Measurements from ENCODE around the gene VPS37B. TPM values are rescaled to one million over a fixed set of nuclear protein-coding genes. Genes with fewer than 3 reads are reported as not detected.

The VPS37B gene
- total and polyA plus RNA-seq, 2 donors (not counting 3 experiments of a cell fraction or from before 2014, with no cell fraction given) = 39.5 to 45.9 TPM

- no peak overlapping the region for H3K4me3 ChIP-seq (replicated peaks in 1 of 3; ENCODE audit: insufficient read depth in 1 of 3, low read depth in 1 of 3, low read length in 3 of 3)
- H3K79me2 ChIP-seq (ENCODE audit: control insufficient read depth, insufficient read depth, low read length) = peaks cover 73% of the 10 kb centered on the region
- peak overlapping the region; percentile 84 for H3K4me2 ChIP-seq (ENCODE audit: insufficient read depth, low read length)
- peaks cover 11% of the 10 kb centered on the region in 2 experiments for H3K36me3 ChIP-seq (ENCODE audit: control insufficient read depth in 2 of 2, extremely low read depth in 1 of 2, insufficient read depth in 2 of 2, low read length in 2 of 2)
- H3K4me1 ChIP-seq (ENCODE audit: control insufficient read depth, extremely low read depth, insufficient read depth, low read length) = peaks cover 32% of the 10 kb centered on the region
- dilution Hi-C loops (cut with MboI; ENCODE audit: extremely low pct_ligation_motif_present, low sequenced_read_pairs) = no loop called here
- ChIA-PET CTCF (interaction anchor here (1.0 to 4.0 kb wide), 8 partner anchors 9 to 366 kb away, joined by 3 to 23 read pairs (median 14); no protein-coding TSS in a partner anchor), POLR2A (no interaction called here)
- H3K27ac ChIP-seq (ENCODE audit: insufficient read depth, low read depth, low read length) = peak overlapping the region; percentile 92
- intact Hi-C loops (cut with micrococcal nuclease) = loop anchor here (1.0 kb wide), 2 partner anchors 15 to 74 kb away; no protein-coding TSS in a partner anchor
- peak; percentile 50 for FAIRE-seq
- H4K20me1 ChIP-seq (replicated peaks; ENCODE audit: control insufficient read depth, extremely low read depth, insufficient read depth, low read length) = no peaks in the 10 kb centered on the region
- no peak overlapping the region for H2AFZ ChIP-seq (ENCODE audit: low read depth, low read length)
- TF ChIP-seq EZH2 (IDR thresholded peaks at IDR 0.05; ENCODE audit: borderline replicate concordance, low read depth, low read length, severe bottlenecking) (no peak), POLR2A (IDR thresholded peaks at IDR 0.05; ENCODE audit: low read depth, low read length) (no peak), POLR2AphosphoS5 (IDR thresholded peaks at IDR 0.05; ENCODE audit: insufficient read depth, low read depth, low read length) (no peak), JUN (IDR thresholded peaks at IDR 0.05; ENCODE audit: borderline replicate concordance, insufficient read depth, insufficient read length, low read depth) (no peak), FOS (IDR thresholded peaks at IDR 0.05; ENCODE audit: borderline replicate concordance, insufficient read depth, low read length) (no peak), MAX (IDR thresholded peaks at IDR 0.05; ENCODE audit: insufficient read depth, insufficient read length) (no peak), GATA2 (IDR thresholded peaks at IDR 0.05; ENCODE audit: insufficient read depth, insufficient read length, low read depth, low read length) (no peak), MYC (IDR thresholded peaks at IDR 0.05; ENCODE audit: low read depth, low read length) (no peak)
- TF ChIP-seq, protein P1, sequence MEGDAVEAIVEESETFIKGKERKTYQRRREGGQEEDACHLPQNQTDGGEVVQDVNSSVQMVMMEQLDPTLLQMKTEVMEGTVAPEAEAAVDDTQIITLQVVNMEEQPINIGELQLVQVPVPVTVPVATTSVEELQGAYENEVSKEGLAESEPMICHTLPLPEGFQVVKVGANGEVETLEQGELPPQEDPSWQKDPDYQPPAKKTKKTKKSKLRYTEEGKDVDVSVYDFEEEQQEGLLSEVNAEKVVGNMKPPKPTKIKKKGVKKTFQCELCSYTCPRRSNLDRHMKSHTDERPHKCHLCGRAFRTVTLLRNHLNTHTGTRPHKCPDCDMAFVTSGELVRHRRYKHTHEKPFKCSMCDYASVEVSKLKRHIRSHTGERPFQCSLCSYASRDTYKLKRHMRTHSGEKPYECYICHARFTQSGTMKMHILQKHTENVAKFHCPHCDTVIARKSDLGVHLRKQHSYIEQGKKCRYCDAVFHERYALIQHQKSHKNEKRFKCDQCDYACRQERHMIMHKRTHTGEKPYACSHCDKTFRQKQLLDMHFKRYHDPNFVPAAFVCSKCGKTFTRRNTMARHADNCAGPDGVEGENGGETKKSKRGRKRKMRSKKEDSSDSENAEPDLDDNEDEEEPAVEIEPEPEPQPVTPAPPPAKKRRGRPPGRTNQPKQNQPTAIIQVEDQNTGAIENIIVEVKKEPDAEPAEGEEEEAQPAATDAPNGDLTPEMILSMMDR (IDR thresholded peaks at IDR 0.05; ENCODE audit: extremely low read depth in 1 of 2, insufficient read depth in 1 of 2, low read depth in 1 of 2, low read length in 2 of 2) = no peak
- BruUV-seq (replicated peaks) = no TSS peak
- H3K9me3 ChIP-seq (replicated peaks; ENCODE audit: control insufficient read depth, insufficient read depth, low read length) = no peaks in the 10 kb centered on the region
- H3K9me1 ChIP-seq (replicated peaks; ENCODE audit: control insufficient read depth, extremely low read depth, insufficient read depth, low read length) = no peaks in the 10 kb centered on the region
- H3K27me3 ChIP-seq (ENCODE audit: control insufficient read depth in 2 of 2, insufficient read depth in 2 of 2, low read length in 2 of 2) = no peaks in the 10 kb centered on the region
- H3K9ac ChIP-seq (replicated peaks; ENCODE audit: extremely low read depth, insufficient read depth, low read length) = peak overlapping the region; percentile 89
- no peak for DNase-seq (ENCODE audit: low read depth, low spot score)
These were observed 23.0 kb downstream of the VPS37B start for GRCh38 chr12:122872815-122873361.
